C4-2B (cell line): ENCODE results near the gene EIF2S3.
A peak's percentile ranks its signal among the peaks of the same experiment; 100 is the strongest.
"Not testable (repeated sequence)": the region's sequence is repeated elsewhere in the genome, so short reads cannot be mapped to it uniquely, and the experiment has no call there.

Experiments used
- H3K27ac ChIP-seq: fragments of 450-650 bp; 2 replicates; pipeline ENCODE4 v1.5.1; 2017
- CTCF ChIP-seq: fragments of 450-650 bp; conservative IDR thresholded peaks from 2 replicates; pipeline ENCODE4 v1.5.1; 2017; ENCODE audit warnings: mild to moderate bottlenecking
- ZFX ChIP-seq: fragments of 450-650 bp; IDR thresholded peaks from 2 replicates; pipeline ENCODE4 v1.6.1; 2017

Gene EIF2S3

GRCh38 chrX:24026432-24026831 is 28.3 kb upstream of the EIF2S3 start:
- peak overlapping the region; percentile 97; the same call in 1 of the 2 replicates for H3K27ac ChIP-seq
- TF ChIP-seq ZFX (no peak), CTCF (no peak)

- no peak for TF ChIP-seq ZFX
- H3K27ac ChIP-seq, result peak within 1 kb of the TSS; percentile 97
Observed at GRCh38 chrX:24027086-24027485, 27.7 kb upstream of the EIF2S3 start, which contains the start of gene KLHL15. KLHL15 (minus strand) TSS chrX:24027186; CDS start chrX:24006693, 20,493 bp downstream.

GRCh38 chrX:24027985-24028384 is 26.8 kb upstream of the EIF2S3 start:
- TF ChIP-seq CTCF (no peak), ZFX (no peak)
- H3K27ac ChIP-seq, result no peak overlapping the region

- no peak for TF ChIP-seq ZFX
- no peak for TF ChIP-seq CTCF
- H3K27ac ChIP-seq, result no peak overlapping the region
Observed at GRCh38 chrX:24030597-24030996, 24.2 kb upstream of the EIF2S3 start.

- H3K27ac ChIP-seq, result no peak overlapping the region
- TF ChIP-seq CTCF, result no peak
Observed at GRCh38 chrX:24034485-24034884, 20.3 kb upstream of the EIF2S3 start.

GRCh38 chrX:24037729-24038128 is 17.0 kb upstream of the EIF2S3 start:
- TF ChIP-seq ZFX (no peak), CTCF (no peak)

GRCh38 chrX:24046060-24046459 is 8.7 kb upstream of the EIF2S3 start:
- not testable (repeated sequence) for H3K27ac ChIP-seq

More at GRCh38 chrX:24037729-24038128, 17.0 kb upstream of the EIF2S3 start:
- no peak overlapping the region for H3K27ac ChIP-seq

GRCh38 chrX:24049643-24050042 is 5.1 kb upstream of the EIF2S3 start:
- H3K27ac ChIP-seq, result not testable (repeated sequence)

GRCh38 chrX:24050522-24051318 is 4.0 kb upstream of the EIF2S3 start:
- H3K27ac ChIP-seq, result not testable (repeated sequence)

- H3K27ac ChIP-seq, result peak overlapping the region; percentile 91
- TF ChIP-seq CTCF, result no peak
Observed at GRCh38 chrX:24055043-24055356, 244 bp downstream of the EIF2S3 start.
